PFSK-1 (cell line): ENCODE measurements around the gene SLC5A9.

Experiments
- FOXP2 ChIP-seq: optimal IDR thresholded peaks from 2 replicates; pipeline ENCODE3; 2011; ENCODE audit warnings: borderline replicate concordance, control low read depth, inconsistent platforms; ENCODE audit not compliant: insufficient read depth; ENCODE audit errors: extremely low read length, extremely low read depth
- POLR2AphosphoS5 ChIP-seq: IDR thresholded peaks from 2 replicates; pipeline ENCODE4 v1.6.1; 2012; ENCODE audit warnings: low read depth, mild to moderate bottlenecking, control low read depth, low read length, moderate library complexity
- SIN3A ChIP-seq: IDR thresholded peaks from 2 replicates; pipeline ENCODE4 v1.6.1; 2012; ENCODE audit warnings: mild to moderate bottlenecking, low read length, moderate library complexity, borderline replicate concordance; ENCODE audit not compliant: insufficient read depth
- TAF1 ChIP-seq: IDR thresholded peaks from 2 replicates; pipeline ENCODE4 v1.6.1; 2012; ENCODE audit warnings: low read length, control low read depth, borderline replicate concordance; ENCODE audit not compliant: insufficient read depth
- TF ChIP-seq, protein P1 (sequence below), 2 experiments: IDR thresholded peaks; 2 replicates each; pipeline versions ENCODE4 v1.6.1 to v1.8.0; 2011 to 2012; ENCODE audit warnings: low read depth in 2 of 2, low read length in 2 of 2, control low read depth in 1 of 2, inconsistent platforms in 1 of 2, mild to moderate bottlenecking in 1 of 2, moderate library complexity in 1 of 2; ENCODE audit not compliant: insufficient read depth in 1 of 2

Gene SLC5A9

DNA sequence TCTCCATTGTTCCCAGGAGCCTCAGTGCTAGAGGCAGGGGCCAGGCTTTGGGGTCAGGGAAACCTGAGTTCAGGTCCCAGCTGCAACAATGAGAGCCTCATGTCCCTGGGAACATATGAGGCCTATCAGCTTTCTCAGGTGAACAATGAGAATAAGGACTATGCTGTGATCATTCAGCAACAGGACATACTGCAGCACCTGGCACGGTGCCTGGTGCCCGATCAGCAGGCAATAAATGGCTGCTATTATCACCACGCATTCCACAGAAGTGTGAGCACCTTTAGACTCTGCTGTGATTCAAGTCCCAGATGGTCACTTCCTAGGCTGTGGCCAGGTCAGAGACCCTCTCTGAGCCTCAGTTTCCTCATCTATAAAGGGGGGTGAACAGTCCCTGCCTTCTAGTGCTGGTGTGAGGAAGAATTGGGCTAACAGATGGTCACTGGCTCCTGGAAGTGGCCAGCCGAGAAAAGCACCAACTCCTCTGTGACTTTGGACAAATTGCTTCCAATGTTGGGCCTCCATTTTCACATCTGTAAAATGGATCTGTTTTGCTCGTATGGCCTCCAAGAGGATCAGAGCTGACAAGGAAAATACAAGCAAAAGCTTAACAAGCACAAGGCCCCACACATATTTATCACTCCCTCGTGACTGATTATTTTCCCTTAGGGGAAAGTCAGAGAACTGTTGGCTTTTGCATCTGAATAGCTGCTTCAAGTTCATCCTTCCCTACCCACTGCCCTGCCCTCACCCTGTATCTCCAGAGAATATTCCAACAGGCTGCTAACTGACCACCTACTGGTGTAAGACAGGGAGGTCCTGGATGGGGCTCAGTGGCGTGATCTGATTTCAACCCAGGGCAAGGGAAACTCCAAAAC is 1.1 kb downstream of the SLC5A9 start:
- TF ChIP-seq POLR2AphosphoS5 (no peak), TAF1 (no peak), SIN3A (no peak), FOXP2 (no peak)
- TF ChIP-seq, protein P1, sequence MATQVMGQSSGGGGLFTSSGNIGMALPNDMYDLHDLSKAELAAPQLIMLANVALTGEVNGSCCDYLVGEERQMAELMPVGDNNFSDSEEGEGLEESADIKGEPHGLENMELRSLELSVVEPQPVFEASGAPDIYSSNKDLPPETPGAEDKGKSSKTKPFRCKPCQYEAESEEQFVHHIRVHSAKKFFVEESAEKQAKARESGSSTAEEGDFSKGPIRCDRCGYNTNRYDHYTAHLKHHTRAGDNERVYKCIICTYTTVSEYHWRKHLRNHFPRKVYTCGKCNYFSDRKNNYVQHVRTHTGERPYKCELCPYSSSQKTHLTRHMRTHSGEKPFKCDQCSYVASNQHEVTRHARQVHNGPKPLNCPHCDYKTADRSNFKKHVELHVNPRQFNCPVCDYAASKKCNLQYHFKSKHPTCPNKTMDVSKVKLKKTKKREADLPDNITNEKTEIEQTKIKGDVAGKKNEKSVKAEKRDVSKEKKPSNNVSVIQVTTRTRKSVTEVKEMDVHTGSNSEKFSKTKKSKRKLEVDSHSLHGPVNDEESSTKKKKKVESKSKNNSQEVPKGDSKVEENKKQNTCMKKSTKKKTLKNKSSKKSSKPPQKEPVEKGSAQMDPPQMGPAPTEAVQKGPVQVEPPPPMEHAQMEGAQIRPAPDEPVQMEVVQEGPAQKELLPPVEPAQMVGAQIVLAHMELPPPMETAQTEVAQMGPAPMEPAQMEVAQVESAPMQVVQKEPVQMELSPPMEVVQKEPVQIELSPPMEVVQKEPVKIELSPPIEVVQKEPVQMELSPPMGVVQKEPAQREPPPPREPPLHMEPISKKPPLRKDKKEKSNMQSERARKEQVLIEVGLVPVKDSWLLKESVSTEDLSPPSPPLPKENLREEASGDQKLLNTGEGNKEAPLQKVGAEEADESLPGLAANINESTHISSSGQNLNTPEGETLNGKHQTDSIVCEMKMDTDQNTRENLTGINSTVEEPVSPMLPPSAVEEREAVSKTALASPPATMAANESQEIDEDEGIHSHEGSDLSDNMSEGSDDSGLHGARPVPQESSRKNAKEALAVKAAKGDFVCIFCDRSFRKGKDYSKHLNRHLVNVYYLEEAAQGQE (IDR thresholded peaks at IDR 0.05; ENCODE audit: insufficient read depth in 1 of 2, low read depth in 2 of 2, low read length in 2 of 2) = no peak

DNA sequence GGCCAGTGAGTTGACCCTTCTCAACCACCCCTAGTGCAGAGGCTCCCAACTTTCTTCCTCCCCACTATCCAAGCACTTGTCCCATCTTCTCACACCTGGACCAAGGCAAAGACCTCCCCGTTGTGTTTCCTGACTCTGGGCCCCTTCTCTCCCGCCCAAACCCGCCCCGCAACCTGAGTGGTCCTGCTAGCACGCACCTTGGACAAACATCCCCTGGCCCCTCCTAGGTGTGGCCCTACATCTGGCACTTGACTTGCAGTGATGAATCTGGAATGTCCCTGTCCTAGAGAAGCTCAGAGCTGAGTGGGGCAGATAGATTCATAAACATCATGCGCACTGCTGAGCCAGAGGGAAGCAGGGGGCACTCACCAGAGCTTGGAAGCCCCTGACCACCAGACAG is 2.3 kb downstream of the SLC5A9 start:
- TF ChIP-seq, protein P1 (IDR thresholded peaks at IDR 0.05; ENCODE audit: insufficient read depth in 1 of 2, low read depth in 2 of 2, low read length in 2 of 2) = no peak
- TF ChIP-seq FOXP2 (no peak), POLR2AphosphoS5 (no peak), TAF1 (no peak), SIN3A (no peak)

DNA sequence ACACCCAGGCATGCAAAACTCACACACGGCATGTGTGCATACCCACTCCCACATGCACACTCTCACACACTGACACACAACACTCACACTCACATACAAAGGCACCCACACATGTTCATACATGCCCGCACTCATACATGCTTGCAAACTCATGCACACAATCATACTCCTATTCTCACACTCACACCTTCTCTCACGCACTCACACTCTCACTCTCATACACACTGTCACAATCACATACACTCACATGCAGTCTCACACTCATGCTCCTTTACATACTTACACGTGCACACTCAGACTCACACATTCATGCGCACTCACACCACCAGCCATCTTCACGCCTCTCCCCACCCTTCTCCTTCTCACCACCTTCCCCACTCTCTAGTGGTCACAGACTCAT is 3.1 kb downstream of the SLC5A9 start:
- no peak for TF ChIP-seq SIN3A
- TF ChIP-seq POLR2AphosphoS5 = no peak
- no peak for TF ChIP-seq TAF1
- TF ChIP-seq, protein P1 (IDR thresholded peaks at IDR 0.05; ENCODE audit: insufficient read depth in 1 of 2, low read depth in 2 of 2, low read length in 2 of 2) = no peak
- TF ChIP-seq FOXP2 = no peak

DNA sequence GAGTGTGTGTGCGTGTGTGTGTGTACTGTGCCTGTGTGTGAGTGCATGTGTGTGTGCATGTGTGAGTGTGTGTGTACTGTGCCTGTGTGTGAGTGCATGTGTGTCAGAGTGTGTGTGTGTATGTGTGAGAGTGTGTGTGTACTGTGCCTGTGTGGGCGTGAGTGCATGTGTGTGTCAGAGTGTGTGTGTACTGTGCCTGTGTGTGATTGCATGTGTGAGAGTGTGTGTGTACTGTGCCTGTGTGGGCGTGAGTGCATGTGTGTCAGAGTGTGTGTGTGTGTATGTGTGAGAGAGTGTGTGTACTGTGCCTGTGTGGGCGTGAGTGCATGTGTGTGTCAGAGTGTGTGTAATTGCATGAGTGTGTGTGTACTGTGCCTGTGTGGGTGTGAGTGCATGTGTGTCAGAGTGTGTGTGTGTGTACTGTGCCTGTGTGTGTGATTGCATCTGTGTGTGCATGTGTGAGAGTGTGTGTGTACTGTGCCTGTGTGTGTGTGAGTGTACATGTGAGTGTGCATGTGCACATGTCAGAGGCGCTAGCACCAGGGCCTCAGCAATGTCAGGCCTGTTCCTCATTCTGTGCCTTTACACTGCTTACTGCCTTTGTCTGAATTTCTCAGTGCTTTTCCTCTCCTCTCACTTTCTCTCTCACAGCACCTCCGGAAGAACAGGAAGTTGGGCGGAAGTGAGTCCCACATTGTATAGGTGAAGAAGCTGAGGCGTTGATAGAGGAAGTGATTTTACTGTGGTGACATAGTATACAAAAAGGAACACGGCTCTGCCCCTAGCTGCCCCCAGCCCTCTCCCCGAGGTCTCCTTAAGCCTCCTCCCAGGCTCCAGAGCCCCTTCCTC is 4.9 kb downstream of the SLC5A9 start:
- TF ChIP-seq, protein P1 (IDR thresholded peaks at IDR 0.05; ENCODE audit: insufficient read depth in 1 of 2, low read depth in 2 of 2, low read length in 2 of 2) = no peak
- TF ChIP-seq SIN3A = no peak
- TF ChIP-seq POLR2AphosphoS5 = no peak
- no peak for TF ChIP-seq FOXP2
- TF ChIP-seq TAF1 = no peak

DNA sequence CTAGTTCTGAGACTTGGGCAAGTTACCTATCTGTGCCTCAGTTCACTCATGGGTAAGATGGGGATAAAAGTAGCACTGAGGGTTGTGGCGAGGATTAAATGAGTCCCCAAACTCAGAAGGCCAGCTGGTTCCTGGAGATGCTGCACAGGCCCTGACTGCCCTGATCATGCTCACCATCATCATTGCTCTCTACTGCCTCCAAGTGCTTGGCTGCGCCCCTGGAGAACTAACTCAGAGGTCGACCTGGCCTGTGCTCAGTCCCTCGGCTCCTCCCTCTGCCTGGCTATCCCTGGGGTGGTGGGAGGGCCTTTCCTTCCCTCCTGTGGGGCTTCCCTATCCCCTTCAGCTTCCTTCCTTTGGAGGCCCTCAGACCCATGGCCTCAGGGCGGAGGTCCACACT is 5.6 kb downstream of the SLC5A9 start:
- TF ChIP-seq FOXP2 (no peak), POLR2AphosphoS5 (no peak), SIN3A (no peak), TAF1 (no peak)
- TF ChIP-seq, protein P1 (IDR thresholded peaks at IDR 0.05; ENCODE audit: insufficient read depth in 1 of 2, low read depth in 2 of 2, low read length in 2 of 2) = no peak
